GM21447 (cell line): ENCODE measurements around the gene CAMTA1.

Experiments
- ATAC-seq: cut with Tn5 transposase; IDR thresholded peaks from one replicate; pipeline ENCODE4 v1.9.1; 2021; ENCODE audit not compliant: unreplicated experiment

The CAMTA1 gene

DNA sequence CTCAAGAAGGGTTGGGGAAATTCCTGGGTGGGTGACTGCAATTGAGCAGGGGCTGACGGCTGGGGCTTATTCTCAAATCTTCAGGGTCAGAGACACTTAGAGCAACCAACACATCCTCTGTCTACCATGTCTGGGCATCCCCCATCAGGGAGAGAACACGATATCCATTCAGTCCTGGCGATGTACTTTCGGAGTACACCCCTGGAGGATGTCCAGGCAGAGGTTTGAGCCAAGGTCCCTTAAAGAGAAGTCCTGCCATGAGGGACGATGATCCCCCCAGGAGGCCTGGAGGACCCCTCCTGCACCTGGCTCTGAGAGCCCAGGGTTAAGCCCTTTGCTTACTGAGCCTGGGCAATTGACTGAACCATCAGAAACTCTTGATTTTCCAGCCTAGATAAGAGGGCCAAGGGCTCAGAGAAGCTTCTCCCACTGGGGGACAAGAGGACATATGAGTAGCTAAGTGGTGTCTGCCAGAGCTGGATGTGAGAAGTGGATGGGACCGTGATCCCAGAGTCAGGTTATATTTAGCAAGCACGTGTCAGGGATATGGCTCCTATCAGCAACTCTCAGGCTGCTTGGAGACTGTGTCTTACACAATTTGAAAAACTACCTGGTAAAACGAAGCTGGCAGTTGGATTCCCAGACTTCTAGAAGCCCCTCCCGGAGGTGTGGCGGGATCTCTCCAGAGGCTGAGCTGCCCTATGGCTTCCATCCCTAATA, 732.5 kb downstream of the CAMTA1 start:
- ATAC-seq, result no peak

GRCh38 chr1:7518411-7518810, 733.2 kb downstream of the CAMTA1 start:
- ATAC-seq, result no peak

- no peak for ATAC-seq
Observed at GRCh38 chr1:7519181-7519860, 734.1 kb downstream of the CAMTA1 start.

- no peak for ATAC-seq
Observed at GRCh38 chr1:7519861-7520395, 734.7 kb downstream of the CAMTA1 start.

GRCh38 chr1:7520496-7520895, 735.2 kb downstream of the CAMTA1 start:
- ATAC-seq, result no peak

DNA sequence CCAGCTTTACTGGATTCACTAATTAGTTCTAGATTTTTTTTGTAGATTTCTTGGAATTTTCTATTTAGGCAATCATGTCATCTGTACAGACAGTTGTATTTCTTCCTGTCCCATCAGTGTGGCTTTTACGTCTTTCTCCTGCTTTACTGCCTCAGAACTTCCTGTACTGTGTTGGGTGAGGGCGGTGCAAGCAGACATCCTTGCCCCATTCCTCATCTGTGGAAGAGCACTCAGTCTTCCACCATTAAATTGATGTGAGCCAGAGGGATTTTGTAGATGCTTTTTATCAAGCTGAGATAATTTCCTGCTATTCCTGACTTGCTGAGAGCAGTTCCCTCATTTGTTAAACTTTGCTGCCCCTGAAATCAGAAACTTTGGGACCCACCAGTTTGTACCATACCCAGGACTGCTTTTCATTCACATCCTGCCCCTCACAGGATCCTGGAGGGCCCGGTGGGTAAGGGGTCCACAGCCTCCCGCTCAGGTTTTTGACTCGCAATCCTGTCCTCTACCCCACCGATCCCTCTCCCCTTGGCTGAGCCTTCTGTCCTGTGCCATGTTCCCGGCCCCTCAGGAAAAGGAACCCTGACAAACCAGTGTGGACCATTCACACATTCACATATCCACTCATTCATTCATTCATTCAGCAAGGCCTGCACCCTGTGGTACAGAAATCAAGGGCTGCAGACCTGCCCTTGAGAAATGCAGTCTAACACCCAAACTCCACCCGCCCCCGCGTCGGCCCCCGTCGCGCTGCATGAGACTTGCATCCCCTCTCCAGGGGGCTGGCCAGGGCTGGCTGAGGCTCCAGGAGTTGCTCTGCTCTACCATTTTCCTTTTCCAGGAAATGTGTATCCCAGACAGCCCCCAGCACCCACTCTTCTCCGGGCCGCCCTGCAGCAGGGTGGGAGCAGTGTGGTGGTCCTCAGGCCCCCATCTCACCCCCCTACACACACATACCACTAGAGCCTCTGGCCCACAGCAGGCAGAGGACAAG, 739.4 kb downstream of the CAMTA1 start:
- ATAC-seq, result no peak

- ATAC-seq, result no peak
Observed at GRCh38 chr1:7525338-7526063, 740.2 kb downstream of the CAMTA1 start.

DNA sequence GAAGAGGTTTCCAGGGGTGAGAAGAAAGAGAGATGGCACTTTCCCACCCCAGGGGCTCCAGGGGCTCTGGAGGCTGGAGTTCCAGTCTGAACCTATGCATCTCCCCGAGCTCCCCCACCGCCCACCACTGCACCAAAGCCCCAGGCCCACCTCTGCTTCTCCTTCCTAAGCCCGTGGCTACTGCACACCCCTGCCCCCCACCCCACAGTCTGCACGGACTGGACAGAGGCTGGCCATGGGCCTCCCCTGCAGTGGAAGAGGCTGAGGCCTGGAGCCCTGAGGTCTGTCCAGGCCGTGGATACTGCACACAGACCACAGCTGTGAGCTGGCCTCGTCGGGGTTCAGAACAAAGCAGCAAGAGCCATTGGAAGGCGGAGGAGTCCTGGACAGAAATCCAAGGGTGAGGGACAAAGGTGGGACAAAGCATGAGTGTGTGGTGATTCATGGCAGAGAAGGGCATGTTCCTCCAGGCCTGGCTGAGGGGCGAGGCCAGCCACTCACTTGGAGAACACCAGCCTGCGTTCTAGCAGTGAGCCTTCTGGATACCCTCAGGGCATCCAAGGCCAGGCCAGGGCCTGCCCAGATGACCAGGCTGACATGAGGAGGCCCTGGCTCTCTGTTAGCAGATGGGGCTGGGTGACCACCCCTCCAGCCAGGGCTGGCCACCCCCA, 741.1 kb downstream of the CAMTA1 start:
- no peak for ATAC-seq

GRCh38 chr1:7526867-7527732, 741.8 kb downstream of the CAMTA1 start:
- ATAC-seq, result no peak

DNA sequence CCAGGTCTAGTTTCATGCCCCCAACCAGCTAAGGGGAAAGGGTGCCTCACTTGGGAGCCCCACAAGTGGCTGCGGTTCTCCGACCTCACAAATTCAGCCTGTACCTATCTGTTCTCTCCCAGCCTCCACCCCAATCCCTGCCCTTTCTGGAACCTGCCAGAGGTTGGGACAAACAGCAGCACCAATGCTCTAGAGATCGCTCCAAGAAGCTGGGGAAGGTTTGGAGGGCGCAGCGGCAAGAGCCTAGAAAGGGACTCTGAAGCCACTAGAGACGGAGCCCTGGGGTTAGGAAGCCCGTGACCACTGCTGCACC, 742.4 kb downstream of the CAMTA1 start:
- ATAC-seq, result no peak

DNA sequence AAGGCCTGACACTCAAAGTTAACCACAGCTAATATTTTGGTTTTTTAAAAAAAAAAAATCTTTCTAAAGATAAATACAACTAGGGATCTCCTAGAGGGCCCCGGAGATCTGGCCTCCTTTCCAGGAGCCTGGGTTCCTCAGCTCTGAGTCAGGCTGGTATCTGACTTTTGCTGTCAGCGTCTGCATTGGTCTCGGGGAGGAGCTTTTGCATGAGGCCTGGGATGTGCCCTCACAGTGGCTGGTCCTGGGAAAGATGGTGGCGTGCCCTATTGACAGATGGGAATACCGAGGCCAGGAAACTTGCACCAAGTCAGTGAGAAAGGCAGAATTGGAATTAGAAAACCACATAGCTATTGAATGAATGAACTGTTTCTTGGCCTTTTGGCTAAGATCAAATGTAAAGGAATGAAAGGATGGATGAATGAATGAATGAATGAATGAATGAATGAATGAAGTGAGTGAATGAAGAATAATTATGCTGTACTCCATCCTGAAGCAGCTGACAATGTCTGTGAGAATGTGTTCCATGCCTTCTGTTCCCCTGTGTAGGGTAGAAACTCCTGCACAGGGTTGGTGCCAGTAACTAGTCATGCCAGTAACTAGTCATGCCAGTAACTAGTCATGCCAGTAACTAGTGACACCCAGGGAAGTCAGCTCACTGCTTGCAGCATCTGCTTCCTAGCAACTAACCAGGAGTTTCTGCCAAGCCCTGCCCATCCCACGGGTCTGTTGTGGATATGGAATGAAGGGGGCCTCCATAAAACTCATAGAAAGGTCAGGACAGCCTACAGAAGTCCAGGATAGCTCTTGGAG, 743.3 kb downstream of the CAMTA1 start:
- ATAC-seq, result no peak

- no peak for ATAC-seq
Observed at GRCh38 chr1:7529917-7530316, 744.7 kb downstream of the CAMTA1 start.

- no peak for ATAC-seq
Observed at GRCh38 chr1:7531562-7532340, 746.5 kb downstream of the CAMTA1 start.

DNA sequence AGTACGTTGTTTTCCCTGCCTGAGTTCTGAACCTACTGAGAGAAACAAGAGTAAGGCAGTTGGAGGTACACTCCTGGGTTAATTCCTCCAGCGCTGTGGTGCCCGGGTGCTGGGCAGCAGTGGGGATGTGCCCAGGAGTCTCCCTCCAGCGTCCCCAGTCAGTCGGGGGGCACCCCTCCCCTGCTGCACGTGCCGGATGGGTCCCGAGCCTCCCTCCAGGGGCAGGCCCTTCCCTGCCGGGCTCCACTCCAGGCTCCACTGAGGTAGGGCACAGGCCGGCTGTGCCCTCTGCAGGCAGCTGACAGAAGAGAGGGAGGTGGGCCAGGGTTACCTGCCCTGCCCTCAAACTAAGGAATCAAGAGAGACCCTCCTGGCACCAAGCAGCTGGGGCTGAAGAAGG, 747.8 kb downstream of the CAMTA1 start:
- ATAC-seq, result no peak

- ATAC-seq, result no peak
Observed at GRCh38 chr1:7534061-7534825, 749.0 kb downstream of the CAMTA1 start.

DNA sequence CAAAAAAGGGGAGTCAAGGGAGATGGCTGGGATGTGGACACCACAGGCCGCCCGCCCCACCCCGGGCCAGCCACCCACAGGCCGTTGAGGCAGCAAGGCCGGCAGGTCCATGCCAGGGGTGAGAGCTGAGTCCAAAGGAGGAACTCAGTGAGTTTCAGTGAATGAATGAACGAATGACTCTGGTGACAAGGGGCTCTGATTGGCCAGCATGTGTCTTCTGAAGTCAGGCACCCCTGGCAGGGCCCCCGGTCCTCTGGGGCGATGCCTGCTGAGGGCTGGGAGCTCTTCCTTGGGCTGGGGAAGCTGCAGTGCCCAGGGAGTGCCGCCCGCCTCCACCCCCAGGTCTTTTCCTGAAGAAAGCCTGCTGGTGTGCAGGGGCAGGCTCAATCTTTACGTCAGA, 749.8 kb downstream of the CAMTA1 start:
- ATAC-seq, result no peak
